CD14-positive monocyte (primary cell): ENCODE results near the gene MEGF6. TPM values are rescaled to one million over a fixed set of nuclear protein-coding genes. Genes with fewer than 3 reads are reported as not detected.
"Not testable (repeated sequence)": the region's sequence is repeated elsewhere in the genome, so short reads cannot be mapped to it uniquely, and the experiment has no call there.

Experiments
- DNase-seq, 3 donors: peaks; one replicate each; pipeline ENCODE4 v3.0.0-alpha.2; 2011 to 2022
- H2AFZ ChIP-seq: 2 replicates; pipeline ENCODE4 v1.6.0; 2012; ENCODE audit warnings: mild to moderate bottlenecking, low read depth, low read length, inconsistent platforms; ENCODE audit not compliant: insufficient read depth, poor library complexity, severe bottlenecking
- H3K27ac ChIP-seq, 2 donors: 1 replicate in 1 of 2; 2 replicates in 1 of 2; pipeline ENCODE4 v1.5.1; 2012 to 2013; ENCODE audit warnings: low read length in 2 of 2, control low read depth in 1 of 2, inconsistent platforms in 1 of 2, low read depth in 1 of 2, mild to moderate bottlenecking in 1 of 2
- H3K27me3 ChIP-seq, 2 donors: one replicate each; pipeline versions ENCODE4 v1.6.0 to v1.6.1; 2011 to 2013; ENCODE audit warnings: low read length in 2 of 2; ENCODE audit not compliant: control insufficient read depth in 2 of 2, insufficient read depth in 2 of 2
- H3K36me3 ChIP-seq, 2 donors: replicated peaks in 1 of 2; 1 replicate in 1 of 2; 2 replicates in 1 of 2; pipeline versions ENCODE4 v1.5.1 to v1.6.1; 2012 to 2013; ENCODE audit warnings: low read length in 2 of 2, control low read depth in 1 of 2, inconsistent platforms in 1 of 2, mild to moderate bottlenecking in 1 of 2; ENCODE audit not compliant: insufficient read depth in 2 of 2, control insufficient read depth in 1 of 2
- H3K4me1 ChIP-seq, 2 donors: 1 replicate in 1 of 2; 2 replicates in 1 of 2; pipeline versions ENCODE4 v1.5.1 to v1.6.1; 2012 to 2013; ENCODE audit warnings: low read length in 2 of 2, control low read depth in 1 of 2, inconsistent platforms in 1 of 2, mild to moderate bottlenecking in 1 of 2, moderate library complexity in 1 of 2; ENCODE audit not compliant: insufficient read depth in 2 of 2, control insufficient read depth in 1 of 2
- H3K4me2 ChIP-seq: replicated peaks from 2 replicates; pipeline ENCODE3; 2012; ENCODE audit warnings: low read length, moderate library complexity, mild to moderate bottlenecking; ENCODE audit not compliant: poor library complexity, severe bottlenecking; ENCODE audit errors: extremely low read depth
- H3K4me3 ChIP-seq, 3 experiments: fragments of 200-600 bp in 1 of 3; sonication (generic) in 1 of 3; replicated peaks in 1 of 3; 1 replicate in 2 of 3; 2 replicates in 1 of 3; pipeline ENCODE4 v1.5.1; 2011 to 2013; ENCODE audit warnings: low read length in 3 of 3, mild to moderate bottlenecking in 3 of 3, control low read depth in 2 of 3, low read depth in 2 of 3, inconsistent platforms in 1 of 3, moderate library complexity in 1 of 3
- H3K79me2 ChIP-seq: 2 replicates; pipeline ENCODE4 v1.6.0; 2012; ENCODE audit warnings: mild to moderate bottlenecking, control low read depth, inconsistent platforms, low read length, moderate library complexity; ENCODE audit not compliant: insufficient read depth
- H3K9ac ChIP-seq: 2 replicates; pipeline ENCODE4 v1.6.0; 2017; ENCODE audit warnings: low read length, mild to moderate bottlenecking; ENCODE audit not compliant: insufficient read depth, poor library complexity, severe bottlenecking
- H3K9me3 ChIP-seq, 2 donors: replicated peaks in 1 of 2; 1 replicate in 1 of 2; 2 replicates in 1 of 2; pipeline versions ENCODE4 v1.5.1 to v1.6.1; 2012 to 2013; ENCODE audit warnings: low read length in 2 of 2, control low read depth in 1 of 2; ENCODE audit not compliant: control insufficient read depth in 1 of 2, insufficient read depth in 1 of 2
- H4K20me1 ChIP-seq: 2 replicates; pipeline ENCODE4 v1.6.0; 2012; ENCODE audit warnings: mild to moderate bottlenecking, low read length, control low read depth, moderate library complexity; ENCODE audit not compliant: insufficient read depth
- H3K27ac Mint-ChIP-seq, 7 donors: one replicate each; pipeline ENCODE4 v1.8.0; 2020; ENCODE audit warnings: mild to moderate bottlenecking in 7 of 7, mixed read lengths in 7 of 7, moderate library complexity in 6 of 7, inconsistent platforms in 2 of 7
- H3K27me3 Mint-ChIP-seq, 3 donors: one replicate each; pipeline ENCODE4 v1.8.0; 2021 to 2022; ENCODE audit warnings: low read depth in 3 of 3, mild to moderate bottlenecking in 3 of 3, mixed read lengths in 3 of 3, moderate library complexity in 3 of 3, inconsistent platforms in 1 of 3
- H3K36me3 Mint-ChIP-seq, 2 donors: one replicate each; pipeline ENCODE4 v1.8.0; 2020; ENCODE audit warnings: mixed read lengths in 2 of 2, inconsistent platforms in 1 of 2, mild to moderate bottlenecking in 1 of 2
- H3K4me1 Mint-ChIP-seq: one replicate; pipeline ENCODE4 v1.8.0; 2020; ENCODE audit warnings: mild to moderate bottlenecking, mixed read lengths
- H3K4me3 Mint-ChIP-seq, 2 donors: one replicate each; pipeline ENCODE4 v1.8.0; 2020; ENCODE audit warnings: mild to moderate bottlenecking in 2 of 2, mixed read lengths in 2 of 2, moderate library complexity in 1 of 2
- H3K9me3 Mint-ChIP-seq, 7 donors: one replicate each; pipeline ENCODE4 v1.8.0; 2020 to 2022; ENCODE audit warnings: mixed read lengths in 7 of 7, mild to moderate bottlenecking in 6 of 7, moderate library complexity in 6 of 7, inconsistent platforms in 2 of 7
- CTCF ChIP-seq: fragments of 200-600 bp; IDR thresholded peaks from one replicate; pipeline ENCODE4 v1.8.0; 2022; ENCODE audit warnings: antibody characterized with exemption, mild to moderate bottlenecking
- WGBS: methylation state at CpG from one replicate; pipeline ENCODE4 v1.1.5; 2013; ENCODE audit warnings: missing lambda C conversion rate; ENCODE audit not compliant: insufficient coverage; 5-methylcytosine and 5-hydroxymethylcytosine counted together
- intact Hi-C, 2 donors: fragments of 100-400 bp; cut with micrococcal nuclease; formaldehyde crosslinking; loops; one replicate each; pipeline versions ENCODE4 v1.15.0 to v1.15.1; 2023
- polyA plus RNA-seq, 3 donors: library from polyadenylated mRNA; depleted of rRNA in 1 of 3; unstranded in 2 of 3; stranded (reverse) in 1 of 3; fragments of 300-500 nt in 2 of 3; fragments of >200 nt in 1 of 3; fragmentation: Illumina TruSeq in 2 of 3; gene quantifications; 1 replicate in 2 of 3; 2 replicates in 1 of 3; pipeline ENCODE4 v1.2.3, GENCODE V29; 2012 to 2021

MEGF6 gene
- polyA plus RNA-seq, 3 donors = 0.39 to 3.8 (median 1.2) TPM

GRCh38 chr1:3586986-3587759 lies 24.1 kb downstream of the MEGF6 start:
- Histone ChIP-seq H3K4me3 (no peak overlapping the region), H3K9me3 (peaks cover 0 to 25% of the 10 kb centered on the region in 2 donors), H4K20me1 (no peaks in the 10 kb centered on the region), H3K27me3 (no peaks in the 10 kb centered on the region), H3K4me2 (no peak overlapping the region), H3K79me2 (no peaks in the 10 kb centered on the region), H2AFZ (no peak overlapping the region), H3K9ac (no peak overlapping the region), H3K36me3 (no peaks in the 10 kb centered on the region), H3K27ac (no peak overlapping the region), H3K4me1 (no peaks in the 10 kb centered on the region)
- DNase-seq = no peak
- Mint-ChIP-seq H3K27ac (no peak overlapping the region), H3K9me3 (peaks cover 2 to 18% (median 9%) of the 10 kb centered on the region in 7 donors), H3K4me1 (no peaks in the 10 kb centered on the region), H3K4me3 (no peak overlapping the region), H3K27me3 (peaks cover 0 to 2% (median 0%) of the 10 kb centered on the region in 3 donors), H3K36me3 (no peaks in the 10 kb centered on the region)
- WGBS = 95% methylated on average over 17 of the region's 24 CpGs
- intact Hi-C loops = no loop called here
- no peak for TF ChIP-seq CTCF

GRCh38 chr1:3585940-3586568 lies 25.3 kb downstream of the MEGF6 start:
- no peaks in the 10 kb centered on the region for H3K36me3 Mint-ChIP-seq
- H3K4me1 Mint-ChIP-seq = no peaks in the 10 kb centered on the region
- no peak for DNase-seq
- no peak for TF ChIP-seq CTCF
- H3K9ac ChIP-seq = no peak overlapping the region
- intact Hi-C loops = no loop called here
- H3K4me3 Mint-ChIP-seq = no peak overlapping the region
- H3K36me3 ChIP-seq = no peaks in the 10 kb centered on the region
- no peak overlapping the region for H3K4me3 ChIP-seq
- 97% methylated on average over 17 of the region's 19 CpGs for WGBS
- no peaks in the 10 kb centered on the region for H3K4me1 ChIP-seq
- peaks cover 2 to 18% (median 9%) of the 10 kb centered on the region in 7 donors for H3K9me3 Mint-ChIP-seq
- H2AFZ ChIP-seq = no peak overlapping the region
- H3K4me2 ChIP-seq = no peak overlapping the region
- H3K27ac ChIP-seq = no peak overlapping the region
- H3K27ac Mint-ChIP-seq = no peak overlapping the region
- no peaks in the 10 kb centered on the region for H3K27me3 ChIP-seq
- H3K79me2 ChIP-seq = no peaks in the 10 kb centered on the region
- peaks cover 0 to 25% of the 10 kb centered on the region in 2 donors for H3K9me3 ChIP-seq
- H3K27me3 Mint-ChIP-seq = peaks cover 0 to 2% (median 0%) of the 10 kb centered on the region in 3 donors
- no peaks in the 10 kb centered on the region for H4K20me1 ChIP-seq

- H2AFZ ChIP-seq, intact Hi-C loops, H3K79me2 ChIP-seq, H3K36me3 ChIP-seq, H3K27me3 Mint-ChIP-seq, H3K4me3 ChIP-seq, H3K9ac ChIP-seq, H3K4me1 ChIP-seq, H4K20me1 ChIP-seq, H3K27ac ChIP-seq, H3K4me1 Mint-ChIP-seq, H3K4me2 ChIP-seq, H3K4me3 Mint-ChIP-seq, H3K36me3 Mint-ChIP-seq, H3K27ac Mint-ChIP-seq, H3K27me3 ChIP-seq, DNase-seq: not testable (repeated sequence)
- H3K9me3 ChIP-seq = peaks cover 0 to 25% of the 10 kb centered on the region in 2 donors
- peaks cover 2 to 18% (median 9%) of the 10 kb centered on the region in 7 donors for H3K9me3 Mint-ChIP-seq
- WGBS = 75% methylated on average over 6 of the region's 6 CpGs
Measured at GRCh38 chr1:3585353-3585868, 25.9 kb downstream of the MEGF6 start.
